Activated CD4-positive, alpha-beta T cell treated with anti-CD3 and anti-CD28 coated beads for 36 hours (primary cell): ENCODE data around the gene LTB. TPM values are rescaled to one million over a fixed set of nuclear protein-coding genes. Genes with fewer than 3 reads are reported as not detected.
A peak's percentile ranks its signal among the peaks of the same experiment; 100 is the strongest.
"Not testable (repeated sequence)": the region's sequence is repeated elsewhere in the genome, so short reads cannot be mapped to it uniquely, and the experiment has no call there.

Source experiments
- ATAC-seq: fragments of 200-7000 bp; cut with Tn5 transposase; one replicate; pipeline ENCODE4 v1.10.0; 2021; ENCODE audit warnings: mild to moderate bottlenecking, moderate library complexity
- CTCF ChIA-PET: fragments of 350-600 bp; sonication (Branson Sonifier 250); formaldehyde crosslinking; loops from one replicate; lab custom pipeline; 2021; ENCODE audit warnings: antibody characterized with exemption; lab: Charles Lee
- POLR2A ChIA-PET: fragments of 350-600 bp; sonication (Branson Sonifier 250); formaldehyde crosslinking; loops from one replicate; lab custom pipeline; 2021; ENCODE audit warnings: antibody characterized with exemption, inconsistent platforms; lab: Charles Lee
- DNase-seq: peaks from one replicate; pipeline ENCODE4 v3.0.0-alpha.2; 2020
- H3K27ac Mint-ChIP-seq: one replicate; pipeline ENCODE4 v1.8.0; 2021; ENCODE audit warnings: mixed read lengths
- H3K27me3 Mint-ChIP-seq: one replicate; pipeline ENCODE4 v1.8.0; 2021; ENCODE audit warnings: mixed read lengths
- H3K36me3 Mint-ChIP-seq: one replicate; pipeline ENCODE4 v1.8.0; 2021; ENCODE audit warnings: low read depth, mixed read lengths
- H3K4me1 Mint-ChIP-seq: one replicate; pipeline ENCODE4 v1.8.0; 2021; ENCODE audit warnings: mixed read lengths
- H3K4me3 Mint-ChIP-seq: one replicate; pipeline ENCODE4 v1.8.0; 2021; ENCODE audit warnings: mild to moderate bottlenecking, moderate library complexity, mixed read lengths
- H3K9me3 Mint-ChIP-seq: one replicate; pipeline ENCODE4 v1.8.0; 2021; ENCODE audit warnings: low read depth, mixed read lengths
- intact Hi-C, 2 experiments: fragments of 100-400 bp; cut with DNase I in 1 of 2; cut with micrococcal nuclease in 1 of 2; formaldehyde crosslinking; loops; one replicate each; pipeline versions ENCODE4 v1.14.2 to v1.15.1; 2022 to 2024; cut with DNase I, micrococcal nuclease
- total RNA-seq, 2 experiments: library from RNA; stranded (reverse); gene quantifications; one replicate each; pipeline ENCODE4 v1.2.3, GENCODE V29; 2021

Gene LTB
- total RNA-seq, 2 experiments from 2014 or later = 44.9 to 73.3 TPM

- no peaks in the 10 kb centered on the region for H3K27me3 Mint-ChIP-seq
- intact Hi-C loops = no loop called here
- no peak overlapping the region for H3K27ac Mint-ChIP-seq
- H3K36me3 Mint-ChIP-seq = no peaks in the 10 kb centered on the region
- ATAC-seq (no peak), DNase-seq (no peak)
- no peaks in the 10 kb centered on the region for H3K9me3 Mint-ChIP-seq
- CTCF ChIA-PET = interaction anchor here (0.6 to 21.6 kb wide), 7 partner anchors 9 to 622 kb away, joined by 3 to 658 read pairs (median 7); partner anchors contain the start of genes ATP6V1G2, DDX39B, LST1 and NFKBIL1
- POLR2A ChIA-PET = no interaction called here
- H3K4me1 Mint-ChIP-seq = peaks cover 2% of the 10 kb centered on the region
- H3K4me3 Mint-ChIP-seq = no peak overlapping the region
Measured at GRCh38 chr6:31609519-31610406, 27.5 kb upstream of the LTB start.

- H3K27me3 Mint-ChIP-seq = no peaks in the 10 kb centered on the region
- no peak overlapping the region for H3K4me3 Mint-ChIP-seq
- DNase-seq = no peak
- ChIA-PET POLR2A (no interaction called here), CTCF (interaction anchor here (1.1 to 21.6 kb wide), 3 partner anchors 9 to 60 kb away, joined by 5 to 658 read pairs (median 8); partner anchors contain the start of genes ATP6V1G2, DDX39B and NFKBIL1)
- no peaks in the 10 kb centered on the region for H3K36me3 Mint-ChIP-seq
- H3K9me3 Mint-ChIP-seq = no peaks in the 10 kb centered on the region
- no peak overlapping the region for H3K27ac Mint-ChIP-seq
- H3K4me1 Mint-ChIP-seq = no peaks in the 10 kb centered on the region
- ATAC-seq = no peak
- intact Hi-C loops = no loop called here
Measured at GRCh38 chr6:31607317-31607716, 25.1 kb upstream of the LTB start.

- intact Hi-C loops = no loop called here
Measured at GRCh38 chr6:31597006-31597405, 14.8 kb upstream of the LTB start.

GRCh38 chr6:31592396-31592771 is 10.2 kb upstream of the LTB start:
- ChIA-PET CTCF (interaction anchor here (0.7 to 27.6 kb wide), 4 partner anchors 16 to 96 kb away, joined by 3 to 873 read pairs (median 380); partner anchors contain the start of genes ATP6V1G2, DDX39B, LST1 and LTA), POLR2A (interaction anchor here (0.7 to 2.0 kb wide), 5 partner anchors 17 to 51 kb away, joined by 3 to 8 read pairs (median 4); partner anchors contain the start of genes DDX39B, NFKBIL1 and TNF)
- Mint-ChIP-seq H3K27me3 (no peaks in the 10 kb centered on the region), H3K9me3 (no peaks in the 10 kb centered on the region), H3K4me1 (peaks cover 53% of the 10 kb centered on the region), H3K36me3 (no peaks in the 10 kb centered on the region), H3K27ac (peak overlapping the region; percentile 81), H3K4me3 (peak overlapping the region; percentile 3)
- ATAC-seq = no peak
- DNase-seq = no peak
- intact Hi-C loops = no loop called here

More at GRCh38 chr6:31597006-31597405, 14.8 kb upstream of the LTB start:
- peak; percentile 61 for DNase-seq
- ATAC-seq = peak; percentile 78
- Mint-ChIP-seq H3K4me1 (peaks cover 46% of the 10 kb centered on the region), H3K36me3 (no peaks in the 10 kb centered on the region), H3K4me3 (no peak overlapping the region), H3K9me3 (no peaks in the 10 kb centered on the region), H3K27me3 (no peaks in the 10 kb centered on the region), H3K27ac (no peak overlapping the region)
- ChIA-PET CTCF (interaction anchor here (0.6 to 27.6 kb wide), 14 partner anchors 10 to 906 kb away, joined by 3 to 873 read pairs (median 6); partner anchors contain the start of genes ATP6V1G2, DDX39B, LST1 and LTA), POLR2A (interaction anchor here (0.9 to 3.8 kb wide), 6 partner anchors 14 to 54 kb away, joined by 3 to 23 read pairs (median 5); partner anchors contain the start of genes LTB, NFKBIL1 and TNF)

- H3K36me3 Mint-ChIP-seq, H3K4me3 Mint-ChIP-seq, ATAC-seq, intact Hi-C loops, H3K27ac Mint-ChIP-seq, DNase-seq, H3K27me3 Mint-ChIP-seq, POLR2A ChIA-PET, H3K9me3 Mint-ChIP-seq: not testable (repeated sequence)
- CTCF ChIA-PET = interaction anchor here (21.6 to 28.5 kb wide), 3 partner anchors 0 to 44 kb away, joined by 658 to 873 read pairs (median 873); partner anchors contain the start of genes ATP6V1G2, DDX39B, LST1 and LTA
- H3K4me1 Mint-ChIP-seq = peaks cover 56% of the 10 kb centered on the region
Measured at GRCh38 chr6:31590691-31591090, 8.5 kb upstream of the LTB start.

- no peaks in the 10 kb centered on the region for H3K9me3 Mint-ChIP-seq
- H3K36me3 Mint-ChIP-seq = no peaks in the 10 kb centered on the region
- H3K4me1 Mint-ChIP-seq = peaks cover 62% of the 10 kb centered on the region
- ATAC-seq (no peak), DNase-seq (no peak)
- peak overlapping the region; percentile 15 for H3K27ac Mint-ChIP-seq
- ChIA-PET POLR2A (interaction anchor here (0.6 to 1.9 kb wide), 3 partner anchors 14 to 47 kb away, joined by 3 to 7 read pairs (median 3); partner anchors contain the start of genes DDX39B and TNF), CTCF (interaction anchor here (0.8 to 28.5 kb wide), 5 partner anchors 1 to 45 kb away, joined by 3 to 873 read pairs (median 278); partner anchors contain the start of genes ATP6V1G2, LST1, LTA and LTB)
- no peaks in the 10 kb centered on the region for H3K27me3 Mint-ChIP-seq
- intact Hi-C loops = no loop called here
- H3K4me3 Mint-ChIP-seq = no peak overlapping the region
Measured at GRCh38 chr6:31588871-31589650, 6.8 kb upstream of the LTB start.

- Mint-ChIP-seq H3K27me3 (no peaks in the 10 kb centered on the region), H3K4me3 (peak overlapping the region; percentile 68), H3K9me3 (no peaks in the 10 kb centered on the region), H3K27ac (peak overlapping the region; percentile 96), H3K36me3 (no peaks in the 10 kb centered on the region), H3K4me1 (peaks cover 61% of the 10 kb centered on the region)
- DNase-seq = no peak
- POLR2A ChIA-PET = interaction anchor here (0.6 to 1.9 kb wide), 5 partner anchors 11 to 59 kb away, joined by 3 to 7 read pairs (median 4); partner anchors contain the start of genes DDX39B and TNF
- CTCF ChIA-PET = interaction anchor here (0.6 to 28.5 kb wide), 7 partner anchors 2 to 291 kb away, joined by 3 to 873 read pairs (median 4); partner anchors contain the start of genes ATP6V1G2, LST1, LTA and LTB
- peak; percentile 28 for ATAC-seq
- intact Hi-C loops = no loop called here
Measured at GRCh38 chr6:31587791-31588777, 5.9 kb upstream of the LTB start.

GRCh38 chr6:31586599-31587281 is 4.5 kb upstream of the LTB start:
- intact Hi-C loops = no loop called here
- ChIA-PET CTCF (interaction anchor here (1.0 to 28.5 kb wide), 7 partner anchors 3 to 186 kb away, joined by 3 to 873 read pairs (median 5); partner anchors contain the start of genes ATP6V1G2, LST1, LTA and LTB), POLR2A (interaction anchor here (0.6 to 2.5 kb wide), 7 partner anchors 10 to 211 kb away, joined by 3 to 12 read pairs (median 3); partner anchors contain the start of genes DDX39B and TNF)
- H3K36me3 Mint-ChIP-seq = no peaks in the 10 kb centered on the region
- peak; percentile 32 for DNase-seq
- H3K9me3 Mint-ChIP-seq = no peaks in the 10 kb centered on the region
- H3K27me3 Mint-ChIP-seq = no peaks in the 10 kb centered on the region
- peak overlapping the region; percentile 55 for H3K4me3 Mint-ChIP-seq
- H3K4me1 Mint-ChIP-seq = peaks cover 60% of the 10 kb centered on the region
- no peak for ATAC-seq
- peak overlapping the region; percentile 83 for H3K27ac Mint-ChIP-seq

- ATAC-seq (peak; percentile 12), DNase-seq (no peak)
- Mint-ChIP-seq H3K27ac (peak within 1 kb of the TSS; percentile 83), H3K4me1 (peaks cover 61% of the 10 kb centered on the region), H3K36me3 (peaks cover 4% of the 10 kb centered on the region), H3K4me3 (peak within 1 kb of the TSS; percentile 55), H3K27me3 (no peaks in the 10 kb centered on the region), H3K9me3 (no peaks in the 10 kb centered on the region)
- CTCF ChIA-PET = interaction anchor here (0.6 to 28.5 kb wide), 10 partner anchors 4 to 410 kb away, joined by 3 to 873 read pairs (median 5); partner anchors contain the start of genes ATP6V1G2, LST1, LTA and LTB
- POLR2A ChIA-PET = interaction anchor here (0.8 to 2.5 kb wide), 5 partner anchors 9 to 66 kb away, joined by 3 to 12 read pairs (median 3); partner anchors contain the start of genes DDX39B and TNF
- intact Hi-C loops = no loop called here
Measured at GRCh38 chr6:31586008-31586407, 3.8 kb upstream of the LTB start, which contains the start of gene LST1. Gene LST1 (plus strand): TSS chr6:31586277. CDS start chr6:31587300, 1,023 bp downstream.
